H54 (cell line): ENCODE measurements around the gene USP3.

Source experiments
- DNase-seq: peaks from one replicate; pipeline ENCODE4 v3.0.0; 2011; ENCODE audit warnings: low spot score, mixed read lengths; ENCODE audit not compliant: insufficient read length
- FAIRE-seq: peaks from 3 replicates; lab custom pipeline; 2011; peaks lifted over from hg19 to GRCh38; lab: Jason Lieb, UNC
- POLR2A ChIP-seq: IDR thresholded peaks from 2 replicates; pipeline ENCODE4 v1.6.1; 2011; ENCODE audit warnings: low read depth, mild to moderate bottlenecking, low read length

The USP3 gene

DNA sequence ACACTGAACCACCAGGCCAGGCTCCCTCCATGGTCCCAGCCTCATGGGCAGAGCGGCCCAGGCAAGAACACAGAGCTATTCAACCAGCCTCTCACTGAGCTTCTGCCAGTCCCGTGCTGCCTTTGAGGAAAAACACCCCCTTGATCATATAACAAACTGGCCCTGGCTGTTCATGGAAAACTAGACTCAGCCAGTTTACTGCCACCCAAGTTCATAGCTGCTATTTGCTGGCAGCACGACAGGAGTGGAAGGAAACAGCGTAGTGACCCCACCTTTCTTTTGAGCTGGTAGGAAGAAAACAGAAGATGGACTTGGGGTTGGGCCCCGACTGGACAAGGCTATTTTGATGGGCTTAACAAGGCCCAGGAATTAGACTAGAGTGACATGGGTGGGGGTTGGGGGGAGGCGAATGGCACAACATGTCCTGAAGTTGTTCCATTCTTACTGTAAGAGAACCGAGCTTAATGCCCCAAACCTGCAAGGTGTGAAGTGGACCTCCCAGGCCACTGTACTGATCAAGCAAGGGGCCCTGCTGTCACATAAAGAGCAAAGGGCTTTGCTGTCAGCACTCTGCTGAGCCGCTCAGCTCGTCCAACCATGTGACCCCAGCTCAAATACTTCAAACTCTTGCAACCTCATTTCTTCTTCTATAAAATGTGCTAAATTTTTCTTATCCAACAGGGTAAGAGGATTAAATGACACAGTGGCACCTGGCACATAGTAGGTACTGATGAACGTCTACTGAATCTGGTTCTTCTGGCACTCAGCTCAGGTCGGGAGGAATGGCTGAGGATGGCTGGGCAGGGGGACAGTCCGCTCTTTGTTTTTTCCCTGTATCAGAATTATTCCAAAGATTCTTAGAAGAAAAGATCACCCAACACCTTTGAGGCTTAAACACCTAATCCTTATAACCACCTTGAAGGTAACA, 94.3 kb downstream of the USP3 start:
- no peak for FAIRE-seq
- TF ChIP-seq POLR2A = no peak
- no peak for DNase-seq

DNA sequence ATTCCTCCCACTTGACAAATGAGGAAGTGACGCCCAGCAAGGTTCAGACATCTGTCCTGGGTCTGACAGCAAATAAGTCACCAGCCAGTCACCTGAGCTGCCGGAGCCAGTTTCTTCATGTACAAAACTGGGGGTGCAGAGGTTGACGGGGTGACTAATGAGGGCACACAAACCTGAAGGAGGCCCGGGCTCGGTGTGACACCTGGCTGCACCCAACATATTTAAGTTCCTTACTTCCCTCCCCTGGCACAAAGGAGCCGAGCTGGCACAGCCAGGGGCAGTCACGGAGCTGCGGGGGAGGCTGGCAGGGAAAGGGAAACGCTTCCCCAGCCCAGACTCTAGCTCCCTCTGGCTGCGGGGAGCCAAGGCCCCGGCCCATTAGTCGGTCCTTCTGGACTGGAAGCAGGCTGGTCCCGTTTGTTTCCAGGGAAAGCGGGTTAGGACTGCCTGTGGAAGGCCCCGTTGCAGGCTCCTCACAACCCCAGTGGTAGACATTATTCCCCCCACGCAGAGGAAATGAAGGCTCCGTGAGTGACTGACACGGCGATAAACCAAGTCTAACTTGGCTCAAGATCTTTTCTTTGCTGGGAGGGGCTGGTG, 95.1 kb downstream of the USP3 start:
- DNase-seq = no peak
- no peak for FAIRE-seq
- no peak for TF ChIP-seq POLR2A

DNA sequence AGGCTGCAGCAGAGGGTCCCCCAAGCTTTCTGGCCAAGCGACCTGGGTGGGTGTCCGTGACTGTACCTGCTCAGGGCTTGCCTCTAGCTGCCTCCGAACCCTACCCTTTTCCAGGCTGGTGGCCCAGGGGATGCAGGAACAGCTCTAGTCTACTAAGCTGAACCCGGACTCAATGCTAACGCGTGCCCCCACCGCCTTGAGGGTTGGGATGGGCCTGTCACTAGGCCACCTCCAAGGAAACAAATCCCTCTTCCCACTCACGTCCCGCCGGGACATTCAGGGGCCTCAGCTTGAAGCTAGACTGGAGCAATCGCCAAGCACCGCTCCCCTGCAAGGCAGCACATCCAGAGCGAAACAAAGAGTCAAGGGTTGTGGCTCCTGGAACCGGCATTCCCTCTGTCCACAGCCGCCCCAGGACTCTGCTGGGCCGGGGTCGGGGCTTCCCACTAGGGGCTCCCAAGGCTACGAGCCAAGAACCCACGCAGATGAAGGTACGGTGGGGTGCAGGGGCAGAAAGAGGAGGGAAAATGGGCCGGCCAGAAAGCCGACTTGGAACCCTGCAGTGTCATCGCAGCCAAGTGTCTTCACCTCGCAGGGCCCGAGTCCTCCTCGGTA, 95.7 kb downstream of the USP3 start:
- no peak for TF ChIP-seq POLR2A
- FAIRE-seq (no peak), DNase-seq (no peak)

DNA sequence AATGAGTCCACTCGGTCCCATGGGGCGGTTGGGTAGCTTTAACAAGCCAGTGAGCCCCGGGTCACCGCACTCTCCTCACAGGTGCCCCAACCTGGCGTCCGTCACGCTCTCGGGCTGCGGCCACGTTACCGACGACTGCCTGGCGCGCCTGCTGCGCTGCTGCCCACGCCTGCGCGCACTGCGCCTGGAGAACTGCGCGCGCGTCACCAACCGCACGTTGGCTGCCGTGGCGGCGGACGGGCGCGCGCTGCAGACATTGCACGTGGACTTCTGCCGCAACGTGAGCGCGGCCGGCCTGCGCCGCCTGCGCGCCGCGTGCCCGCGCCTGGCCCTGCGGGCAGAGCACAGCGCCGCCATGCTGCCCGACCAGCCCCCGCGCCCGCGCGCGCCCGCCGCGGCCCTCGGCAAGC, 96.2 kb downstream of the USP3 start:
- no peak for FAIRE-seq
- no peak for DNase-seq
- peak; percentile 92 for TF ChIP-seq POLR2A

DNA sequence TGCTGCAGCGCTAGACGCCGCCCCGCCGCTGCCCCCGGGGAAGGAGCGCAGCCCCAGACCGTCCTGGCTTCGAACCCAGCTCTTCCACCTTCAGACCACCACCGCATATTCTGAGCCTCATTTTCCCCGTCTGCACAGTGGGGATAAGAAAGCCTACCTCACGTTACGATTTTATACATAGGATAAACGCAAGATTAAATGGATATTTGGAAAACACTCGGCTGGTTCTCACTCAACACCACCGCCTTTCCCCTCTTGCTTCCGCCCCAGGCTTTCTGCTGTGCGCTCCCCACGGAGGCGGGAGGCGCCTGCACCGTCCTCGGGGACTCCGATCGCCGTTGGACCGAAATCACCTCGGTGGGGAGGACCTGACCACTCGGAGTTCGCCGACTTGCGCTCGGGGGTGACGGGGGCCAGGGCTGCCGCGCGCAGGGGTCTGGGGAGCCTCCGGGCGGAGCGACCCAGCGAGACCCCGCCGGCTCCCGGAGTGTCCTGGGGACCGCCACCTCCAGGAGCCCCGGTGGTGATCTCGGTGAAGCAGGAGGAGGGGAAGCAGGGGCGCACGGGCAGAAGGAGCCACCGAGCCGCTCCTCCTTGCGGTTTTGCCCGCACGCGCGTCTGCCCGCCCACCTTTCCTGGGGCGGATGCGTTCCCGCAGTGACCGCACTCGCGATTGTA, 96.8 kb downstream of the USP3 start:
- FAIRE-seq (no peak), DNase-seq (no peak)
- no peak for TF ChIP-seq POLR2A

DNA sequence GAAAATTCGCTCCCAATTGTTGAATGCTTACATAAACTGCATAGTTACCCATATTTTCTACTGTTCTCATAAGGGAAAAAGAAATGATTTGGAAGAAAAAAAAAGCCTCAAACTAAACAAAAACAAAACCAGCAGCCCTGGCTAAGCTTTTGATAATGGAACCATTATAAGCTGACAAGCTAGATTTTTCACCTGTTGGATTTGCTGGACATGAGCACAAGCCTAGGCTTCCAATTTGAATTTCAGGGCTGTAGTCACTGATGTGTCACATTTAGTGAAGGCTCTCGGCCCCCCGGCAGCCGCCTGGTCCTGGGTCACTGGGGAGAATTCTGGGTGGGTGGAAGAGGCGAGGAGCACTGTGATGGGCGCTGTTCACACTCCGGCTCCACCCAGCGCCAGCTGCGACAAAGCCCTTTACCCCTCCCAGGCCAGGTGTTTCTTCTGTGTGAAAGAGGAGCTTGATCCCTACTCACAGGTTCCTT, 97.4 kb downstream of the USP3 start:
- no peak for DNase-seq
- FAIRE-seq = no peak
- no peak for TF ChIP-seq POLR2A

DNA sequence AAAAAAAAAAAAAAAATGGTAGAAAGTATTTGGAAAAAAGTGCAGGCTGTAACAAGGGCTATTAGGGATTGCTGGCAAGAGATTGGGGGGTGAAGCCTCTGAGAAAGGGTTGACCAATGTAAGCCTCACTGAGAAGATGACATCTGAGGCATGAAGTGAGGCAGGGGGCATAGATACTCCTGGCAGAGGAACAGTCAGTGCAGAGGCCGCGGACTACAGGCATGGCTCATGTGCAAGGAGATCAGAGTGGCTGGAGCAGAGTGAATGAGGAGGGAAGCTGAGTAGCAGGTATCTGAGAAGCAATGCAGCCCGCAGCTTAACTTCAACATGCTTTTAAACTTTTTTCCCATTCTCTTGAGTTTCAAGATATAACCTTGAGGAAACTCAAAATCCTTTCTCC, 98.2 kb downstream of the USP3 start:
- no peak for FAIRE-seq
- no peak for TF ChIP-seq POLR2A
- no peak for DNase-seq

DNA sequence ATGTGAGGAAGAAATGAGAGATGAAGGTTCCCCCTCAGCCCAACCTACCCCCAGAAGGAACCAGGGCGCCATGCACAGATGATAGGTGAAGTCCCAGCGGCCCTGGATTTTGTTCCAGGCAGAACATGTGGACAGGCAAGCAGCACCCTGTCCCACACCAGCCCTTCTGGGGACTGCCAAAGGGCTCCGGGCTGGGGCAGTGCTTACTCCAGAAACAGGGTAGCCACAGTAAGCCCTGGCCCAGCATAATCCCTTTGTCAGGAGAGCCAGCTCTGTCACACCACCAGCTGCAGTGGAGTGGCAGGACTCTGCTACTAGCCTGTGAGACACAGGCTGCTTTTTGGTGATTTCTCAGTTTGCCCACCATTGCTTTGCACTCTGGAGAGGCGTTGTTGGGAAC, 99.1 kb downstream of the USP3 start:
- DNase-seq (no peak), FAIRE-seq (no peak)
- no peak for TF ChIP-seq POLR2A

DNA sequence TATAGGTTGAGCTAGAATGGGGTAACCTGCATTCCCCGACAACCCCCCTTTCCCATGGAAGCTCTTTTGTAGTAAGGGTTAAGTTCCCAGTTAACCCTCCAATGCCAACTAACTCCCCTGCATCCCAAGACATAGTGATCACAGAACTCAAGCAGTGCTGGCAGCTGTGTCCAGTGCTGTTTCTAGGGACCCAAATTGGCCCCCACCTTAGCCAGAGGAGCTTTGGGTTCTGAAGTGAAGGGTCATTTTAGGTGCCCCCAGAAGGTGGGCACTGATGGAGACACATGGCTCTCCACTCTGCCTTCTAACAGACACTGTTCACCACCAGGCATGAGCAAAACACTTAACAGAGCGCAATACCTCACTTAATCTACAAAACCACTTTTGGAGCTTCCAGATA, 99.9 kb downstream of the USP3 start:
- FAIRE-seq = no peak
- no peak for TF ChIP-seq POLR2A
- DNase-seq = no peak

DNA sequence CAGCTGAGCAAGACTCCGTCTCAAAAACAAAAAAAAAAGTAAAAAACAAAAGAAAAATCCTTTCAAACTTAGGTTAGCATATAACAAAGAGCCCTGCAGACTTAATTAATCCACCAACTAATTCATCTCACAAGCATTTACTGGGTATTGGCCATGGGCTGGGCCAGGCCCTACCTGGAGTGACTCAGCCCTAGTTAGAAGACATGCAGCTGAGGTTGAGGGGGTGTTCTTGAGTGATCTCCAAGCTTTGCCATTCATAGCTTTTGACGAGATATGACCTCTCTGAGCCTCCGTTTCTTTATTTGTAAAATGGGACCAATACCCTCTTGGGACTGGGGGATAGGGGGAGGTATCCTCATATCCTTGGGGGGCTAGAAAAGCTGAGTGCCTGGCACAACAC, 100.6 kb downstream of the USP3 start:
- DNase-seq = no peak
- FAIRE-seq = no peak
- no peak for TF ChIP-seq POLR2A

DNA sequence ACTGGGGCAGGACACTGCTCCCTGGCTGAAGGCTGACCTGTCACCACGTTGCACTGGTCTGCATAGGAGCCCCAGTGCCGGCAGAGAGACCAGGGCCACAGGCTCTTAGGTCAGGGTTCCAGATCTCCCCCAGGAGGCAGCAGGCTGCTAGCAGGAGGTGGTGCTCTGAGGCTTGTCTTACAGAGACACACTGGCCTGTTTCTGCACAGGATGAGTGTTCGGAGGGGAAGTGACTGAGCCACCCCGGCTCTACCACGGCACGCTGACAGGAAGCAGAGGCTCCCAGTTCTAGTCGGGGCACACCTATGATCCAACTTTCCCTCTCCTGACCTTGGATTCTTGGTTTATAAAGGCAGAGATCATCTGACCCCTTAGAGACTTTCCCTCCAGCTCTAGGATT, 101.4 kb downstream of the USP3 start:
- TF ChIP-seq POLR2A = no peak
- FAIRE-seq (no peak), DNase-seq (no peak)

DNA sequence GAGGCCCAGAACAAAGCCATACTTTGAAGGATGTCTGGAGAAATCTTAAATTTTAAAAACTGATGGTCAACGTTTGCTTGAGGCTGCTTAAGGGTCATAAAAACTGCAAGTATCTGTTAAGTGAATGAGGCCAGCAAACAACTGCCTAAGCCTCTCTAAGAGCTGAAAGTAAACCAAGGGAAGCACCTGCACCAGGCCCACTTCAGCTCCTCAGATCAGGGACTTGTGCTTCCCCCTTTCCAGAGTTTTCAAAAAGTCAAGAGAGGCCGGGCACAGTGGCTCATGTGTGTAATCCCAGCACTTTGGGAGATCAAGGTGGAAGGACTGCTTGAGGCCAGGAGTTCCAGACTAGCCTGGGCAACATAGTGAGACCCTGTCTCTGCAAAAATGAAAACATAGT, 101.9 kb downstream of the USP3 start:
- FAIRE-seq (no peak), DNase-seq (no peak)
- no peak for TF ChIP-seq POLR2A

DNA sequence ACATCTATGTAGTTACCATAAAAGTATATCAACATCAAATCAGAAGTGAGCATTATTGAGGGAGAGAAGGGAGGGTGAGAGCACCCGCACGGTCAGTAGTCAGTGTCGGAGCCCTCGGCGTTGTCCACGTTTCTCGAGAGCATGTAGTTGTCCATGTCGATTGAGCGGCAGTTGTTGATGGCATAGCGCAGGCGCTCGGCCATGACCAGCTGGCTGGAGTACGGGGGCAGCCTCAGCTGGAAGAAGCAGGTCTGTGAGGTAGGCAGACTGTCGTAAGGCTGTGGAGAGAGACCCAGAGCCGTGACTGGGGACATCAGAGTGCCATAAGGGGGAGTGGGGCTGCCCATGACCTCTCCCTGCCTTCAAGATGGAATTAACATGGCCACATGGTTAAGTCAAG, 104.6 kb downstream of the USP3 start:
- DNase-seq = no peak
- TF ChIP-seq POLR2A = no peak
- no peak for FAIRE-seq

DNA sequence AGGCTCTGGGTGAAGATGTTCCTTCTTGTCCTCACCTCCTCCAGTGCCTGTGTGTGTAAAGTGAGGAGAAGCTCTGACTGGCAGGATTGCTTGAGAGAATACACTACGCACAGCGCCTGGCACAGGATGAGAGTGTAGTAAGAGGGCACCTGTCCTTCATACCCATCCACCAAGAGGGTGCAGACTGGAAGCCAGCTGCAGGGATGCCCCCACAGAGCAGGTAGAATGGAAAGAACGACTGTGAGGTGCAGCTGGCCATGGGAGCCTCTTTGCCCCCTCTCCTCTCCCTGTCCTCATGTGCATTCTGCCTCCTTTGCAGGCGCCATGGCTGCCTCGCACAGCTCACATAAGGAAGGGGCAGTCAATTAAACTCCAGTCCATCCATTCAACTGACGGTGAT, 105.1 kb downstream of the USP3 start:
- FAIRE-seq (no peak), DNase-seq (no peak)
- no peak for TF ChIP-seq POLR2A
